Measurements from ENCODE around the gene ZNF556.
"Not testable (repeated sequence)": the region's sequence is repeated elsewhere in the genome, so short reads cannot be mapped to it uniquely, and the experiment has no call there.

The ZNF556 gene

GRCh38 chr19:2854849-2855248 is 12.3 kb upstream of the ZNF556 start:
- no peak for DNase-seq

- DNase-seq, result peak; percentile 9
These were observed 10.6 kb upstream of the ZNF556 start for GRCh38 chr19:2856457-2857050.

GRCh38 chr19:2858864-2859263 is 8.3 kb upstream of the ZNF556 start:
- DNase-seq, result no peak

- DNase-seq, result no peak
These were observed 3.3 kb upstream of the ZNF556 start for GRCh38 chr19:2863816-2864215.

- DNase-seq, result peak; percentile 83
These were observed 1.6 kb upstream of the ZNF556 start for GRCh38 chr19:2865334-2866100.

GRCh38 chr19:2866495-2867024 is 575 bp upstream of the ZNF556 start:
- DNase-seq, result no peak

GRCh38 chr19:2869618-2870017 is 2.5 kb downstream of the ZNF556 start:
- no peak for DNase-seq

GRCh38 chr19:2872175-2872574 is 5.0 kb downstream of the ZNF556 start:
- DNase-seq, result peak; percentile 48

- DNase-seq, result no peak
These were observed 10.5 kb downstream of the ZNF556 start for GRCh38 chr19:2877398-2878331.

- peak; percentile 13 for DNase-seq
These were observed 16.7 kb downstream of the ZNF556 start for GRCh38 chr19:2883686-2884439.

GRCh38 chr19:2885736-2886135 is 18.6 kb downstream of the ZNF556 start:
- no peak for DNase-seq

- peak; percentile 74 for DNase-seq
These were observed 20.3 kb downstream of the ZNF556 start for GRCh38 chr19:2887391-2887914.

GRCh38 chr19:2888731-2889224 is 21.6 kb downstream of the ZNF556 start:
- DNase-seq, result no peak

GRCh38 chr19:2890531-2890930 is 23.4 kb downstream of the ZNF556 start:
- not testable (repeated sequence) for DNase-seq

GRCh38 chr19:2896694-2897093 is 29.6 kb downstream of the ZNF556 start:
- no peak for DNase-seq

GRCh38 chr19:2900296-2901252 is 33.4 kb downstream of the ZNF556 start, which contains the start of gene ZNF57:
Gene ZNF57 (plus strand): TSS chr19:2900928. CDS start chr19:2901046, 118 bp downstream.
- DNase-seq, result peak; percentile 98

GRCh38 chr19:2902590-2903218 is 35.6 kb downstream of the ZNF556 start:
- DNase-seq, result no peak

- not testable (repeated sequence) for DNase-seq
These were observed 36.2 kb downstream of the ZNF556 start for GRCh38 chr19:2903326-2903725.

GRCh38 chr19:2905918-2906519 is 38.9 kb downstream of the ZNF556 start:
- no peak for DNase-seq
